GM12891 (cell line): ENCODE results near the gene ATP8A2.
A peak's percentile ranks its signal among the peaks of the same experiment; 100 is the strongest.
"Not testable (repeated sequence)": the region's sequence is repeated elsewhere in the genome, so short reads cannot be mapped to it uniquely, and the experiment has no call there.

Source experiments
- DNase-seq: peaks from one replicate; pipeline ENCODE4 v3.0.0; 2011; ENCODE audit warnings: low spot score; ENCODE audit not compliant: insufficient read length
- FAIRE-seq: peaks from 2 replicates; lab custom pipeline; 2011; peaks lifted over from hg19 to GRCh38; lab: Jason Lieb, UNC
- PAX5 ChIP-seq: IDR thresholded peaks from 2 replicates; pipeline ENCODE4 v1.6.1; 2011; ENCODE audit warnings: low read length, moderate library complexity, mild to moderate bottlenecking; ENCODE audit not compliant: insufficient read depth, severe bottlenecking
- POLR2A ChIP-seq: IDR thresholded peaks from 2 replicates; pipeline ENCODE4 v1.6.1; 2011; ENCODE audit warnings: low read depth, low read length, control low read depth
- POLR2AphosphoS5 ChIP-seq: IDR thresholded peaks from 2 replicates; pipeline ENCODE4 v1.6.1; 2011; ENCODE audit warnings: low read depth, low read length, control low read depth
- POU2F2 ChIP-seq: IDR thresholded peaks from 2 replicates; pipeline ENCODE4 v1.6.1; 2011; ENCODE audit warnings: low read depth, mild to moderate bottlenecking, control low read depth, low read length, moderate library complexity
- SPI1 ChIP-seq: IDR thresholded peaks from 2 replicates; pipeline ENCODE4 v1.6.1; 2011; ENCODE audit warnings: low read depth, low read length, control low read depth
- TAF1 ChIP-seq: IDR thresholded peaks from 2 replicates; pipeline ENCODE4 v1.6.1; 2011; ENCODE audit warnings: low read depth, low read length, control low read depth

The ATP8A2 gene

DNA sequence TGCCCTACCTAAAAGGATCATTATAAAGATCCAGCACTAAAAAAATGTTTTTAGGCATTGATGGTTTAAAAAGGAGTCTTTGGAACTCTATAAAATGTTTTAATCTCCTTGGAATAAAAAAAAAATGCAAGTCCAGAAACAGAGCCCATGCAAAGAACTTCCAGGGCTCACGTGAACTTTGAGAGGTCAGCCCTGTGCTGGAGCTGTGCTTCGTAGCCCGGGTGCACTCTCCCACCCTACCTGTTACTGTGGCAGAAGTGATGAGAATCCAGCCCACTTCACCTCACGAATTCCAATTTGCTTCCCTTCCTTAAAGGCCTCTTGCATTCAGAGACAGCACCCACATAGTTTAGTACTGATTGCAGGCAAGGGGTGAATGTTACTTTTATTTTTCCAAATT is 412.3 kb downstream of the ATP8A2 start:
- DNase-seq, result no peak
- no peak for FAIRE-seq
- TF ChIP-seq POLR2A (no peak), TAF1 (no peak), POLR2AphosphoS5 (no peak), PAX5 (no peak), SPI1 (no peak), POU2F2 (no peak)

DNA sequence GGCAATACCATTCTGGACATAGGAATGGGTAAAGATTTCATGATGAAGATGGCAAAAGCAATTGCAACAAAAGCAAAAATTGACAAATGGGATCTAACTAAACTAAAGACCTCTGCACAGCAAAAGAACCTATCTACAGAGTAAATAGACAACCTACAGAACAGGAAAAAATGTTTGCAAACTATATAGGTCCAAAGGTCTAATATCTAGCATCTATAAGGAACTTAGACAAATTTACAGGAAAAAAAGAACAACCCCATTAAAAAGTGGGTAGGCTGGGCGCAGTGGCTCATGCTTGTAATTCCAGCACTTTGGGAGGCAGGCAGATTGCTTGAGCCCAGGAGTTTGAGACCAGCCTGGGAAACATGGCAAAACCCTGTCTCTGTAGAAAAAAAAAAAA is 418.4 kb downstream of the ATP8A2 start:
- DNase-seq, FAIRE-seq: not testable (repeated sequence)

DNA sequence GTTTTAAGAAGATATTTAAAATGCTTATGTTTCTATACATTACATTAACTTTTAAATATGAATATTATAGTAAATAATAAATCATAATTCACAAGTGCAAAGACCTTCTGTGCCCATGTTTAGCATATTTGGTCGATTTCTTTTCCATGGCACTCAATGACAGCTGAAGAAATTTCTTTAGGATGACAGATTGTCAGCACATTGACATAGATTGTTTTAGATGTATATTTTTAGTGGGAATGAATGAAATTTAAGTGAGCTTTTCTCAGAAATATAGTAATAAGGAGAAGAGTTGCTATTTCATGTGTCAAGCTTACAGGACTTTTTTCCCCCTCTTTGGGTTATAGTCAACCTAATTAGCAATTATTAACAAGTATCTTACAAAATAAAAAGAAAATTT is 423.5 kb downstream of the ATP8A2 start:
- DNase-seq, result no peak
- FAIRE-seq, result no peak
- TF ChIP-seq POLR2AphosphoS5 (no peak), POU2F2 (no peak), PAX5 (no peak), POLR2A (no peak), SPI1 (no peak), TAF1 (no peak)

DNA sequence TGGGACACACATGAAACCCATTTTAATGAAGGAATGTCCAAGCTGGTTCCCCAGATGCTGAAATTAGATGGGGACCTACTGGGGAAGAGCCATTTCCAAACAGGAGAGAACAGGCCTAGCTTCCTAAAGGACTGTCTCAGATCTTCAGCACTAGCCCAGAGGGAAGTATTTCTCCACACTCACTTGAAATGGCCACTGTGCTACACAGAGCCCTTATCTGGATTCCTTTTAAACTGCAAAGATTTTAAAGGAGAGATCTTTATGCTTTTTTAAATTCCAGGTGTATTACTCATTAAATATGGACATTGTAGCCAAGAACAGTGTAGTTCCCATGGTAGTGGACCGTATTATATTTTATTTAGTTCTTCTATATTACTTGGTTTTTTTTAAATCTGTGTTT is 424.7 kb downstream of the ATP8A2 start:
- TF ChIP-seq POLR2AphosphoS5 (no peak), PAX5 (no peak)
- FAIRE-seq, result no peak
- no peak for DNase-seq

DNA sequence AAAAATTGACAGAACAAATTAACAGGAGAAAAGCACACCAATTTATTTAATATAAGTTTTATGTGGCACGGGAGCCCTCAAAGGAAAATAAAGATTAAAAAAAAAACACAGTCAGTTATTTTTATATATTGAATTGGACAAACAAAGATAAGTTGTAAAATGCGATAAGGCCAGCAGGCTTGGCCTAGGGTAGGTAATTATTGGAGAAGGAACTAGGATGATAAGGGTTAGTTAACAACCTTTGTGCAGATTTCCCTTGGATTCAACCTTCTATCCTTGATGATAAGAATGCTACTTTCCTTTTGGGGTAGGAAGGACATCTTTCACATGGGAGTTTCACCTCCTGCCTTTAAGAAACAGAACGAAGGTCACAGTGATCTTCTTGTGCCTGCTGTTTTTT is 427.2 kb downstream of the ATP8A2 start:
- FAIRE-seq (no peak), DNase-seq (no peak)
- TF ChIP-seq POLR2A, result no peak

DNA sequence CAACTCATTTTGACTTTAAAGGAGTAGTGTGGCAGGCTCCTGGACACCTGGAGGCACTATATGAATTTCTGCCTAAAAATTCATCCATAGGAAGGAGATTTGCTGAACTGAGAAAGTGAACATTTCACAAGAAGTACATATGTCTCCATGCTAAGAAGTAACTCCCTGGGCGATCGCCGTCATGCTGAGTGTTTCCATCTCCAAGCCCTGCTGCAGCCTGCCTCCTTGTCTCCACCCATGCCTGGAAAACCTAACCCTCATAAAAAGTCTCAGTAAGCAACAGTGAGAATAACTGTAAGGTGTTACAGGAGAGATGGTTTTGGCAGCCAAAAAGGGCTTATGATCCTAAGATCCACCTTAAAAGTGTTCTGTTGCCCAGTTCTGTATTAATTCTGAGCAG is 428.7 kb downstream of the ATP8A2 start:
- no peak for TF ChIP-seq POU2F2
- no peak for TF ChIP-seq TAF1
- TF ChIP-seq POLR2AphosphoS5, result no peak
- TF ChIP-seq PAX5, result no peak
- TF ChIP-seq SPI1, result no peak
- no peak for TF ChIP-seq POLR2A
- DNase-seq (no peak), FAIRE-seq (no peak)

DNA sequence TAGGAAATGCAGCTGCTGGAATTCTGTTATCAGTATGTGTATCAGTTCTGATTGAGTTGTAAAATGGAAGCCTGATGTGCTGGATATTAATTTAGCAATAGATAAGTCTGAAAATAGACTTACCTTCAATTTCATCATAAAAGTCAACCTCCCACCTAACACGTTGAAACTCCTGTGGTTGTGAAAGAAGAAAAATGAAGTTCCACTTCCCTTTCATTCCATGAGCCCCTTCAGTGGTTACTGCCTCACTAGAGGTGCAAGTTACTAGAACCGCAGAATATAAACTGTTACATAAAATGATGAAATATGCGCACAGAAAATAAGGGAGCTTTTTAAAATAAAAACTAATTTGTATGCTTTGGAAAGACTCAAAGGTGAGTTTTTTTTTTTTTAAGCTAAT is 430.8 kb downstream of the ATP8A2 start:
- no peak for FAIRE-seq
- no peak for TF ChIP-seq TAF1
- TF ChIP-seq POU2F2, result no peak
- no peak for TF ChIP-seq SPI1
- no peak for TF ChIP-seq POLR2A
- no peak for TF ChIP-seq POLR2AphosphoS5
- no peak for TF ChIP-seq PAX5
- no peak for DNase-seq

DNA sequence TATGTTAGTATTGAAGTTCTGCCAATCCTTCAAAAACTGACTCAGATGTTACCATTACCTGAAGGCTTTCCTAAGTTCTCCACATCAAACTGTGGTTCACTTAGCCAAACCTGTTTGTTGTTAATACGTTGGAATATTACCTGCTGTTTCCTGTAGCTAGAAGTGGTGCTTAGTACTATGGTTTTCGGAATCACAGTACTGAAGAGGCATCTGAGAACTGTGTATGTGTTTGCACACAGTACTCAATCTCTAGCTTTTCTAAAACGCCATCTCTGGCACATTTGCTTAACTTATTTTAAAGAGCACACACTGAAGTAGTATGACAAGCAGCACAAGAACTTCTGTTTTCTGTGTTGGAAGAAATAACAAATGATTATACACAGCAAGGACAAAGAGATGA is 431.9 kb downstream of the ATP8A2 start:
- FAIRE-seq, result no peak
- TF ChIP-seq SPI1 (no peak), PAX5 (no peak), POLR2A (no peak), POLR2AphosphoS5 (no peak), POU2F2 (no peak), TAF1 (no peak)
- DNase-seq, result no peak

DNA sequence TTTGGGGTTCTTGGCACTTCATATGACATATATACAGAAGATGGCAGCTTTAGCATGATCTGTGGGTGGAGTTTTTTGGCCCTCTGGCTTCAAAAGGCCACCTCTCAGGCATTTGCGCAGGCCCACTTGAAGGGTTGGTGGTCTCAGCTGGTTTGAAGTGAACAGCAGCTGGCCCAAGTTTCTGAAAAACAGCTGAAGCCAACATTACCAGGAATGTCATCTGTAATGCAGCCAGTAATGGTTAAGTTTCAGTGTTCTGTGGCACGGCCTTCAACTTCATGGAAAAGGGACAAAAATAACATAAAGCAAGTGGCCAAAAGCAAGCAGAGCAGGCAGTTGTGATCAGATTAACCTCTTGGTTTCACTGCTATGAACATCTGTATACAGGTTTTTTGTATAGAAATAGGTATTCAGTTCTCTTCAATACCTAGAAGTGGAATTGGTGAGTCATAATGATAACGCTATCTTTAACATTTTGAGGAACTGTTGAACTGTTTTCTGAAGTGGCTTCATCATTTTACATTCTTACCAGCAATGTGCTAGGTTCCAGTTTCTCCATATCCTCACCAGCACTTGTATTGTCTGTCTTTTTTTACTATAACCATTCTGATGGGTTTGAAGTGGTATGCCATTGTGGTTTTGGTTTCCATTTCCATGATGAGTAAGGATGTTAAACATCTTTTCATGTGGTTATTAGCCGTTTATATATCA is 434.6 kb downstream of the ATP8A2 start:
- DNase-seq, result no peak
- no peak for FAIRE-seq
- TF ChIP-seq POLR2AphosphoS5, result no peak
- peak; percentile 46; the same call in 1 of the 2 replicates for TF ChIP-seq SPI1
- no peak for TF ChIP-seq POLR2A
- TF ChIP-seq TAF1, result no peak
- TF ChIP-seq POU2F2, result no peak
- no peak for TF ChIP-seq PAX5

DNA sequence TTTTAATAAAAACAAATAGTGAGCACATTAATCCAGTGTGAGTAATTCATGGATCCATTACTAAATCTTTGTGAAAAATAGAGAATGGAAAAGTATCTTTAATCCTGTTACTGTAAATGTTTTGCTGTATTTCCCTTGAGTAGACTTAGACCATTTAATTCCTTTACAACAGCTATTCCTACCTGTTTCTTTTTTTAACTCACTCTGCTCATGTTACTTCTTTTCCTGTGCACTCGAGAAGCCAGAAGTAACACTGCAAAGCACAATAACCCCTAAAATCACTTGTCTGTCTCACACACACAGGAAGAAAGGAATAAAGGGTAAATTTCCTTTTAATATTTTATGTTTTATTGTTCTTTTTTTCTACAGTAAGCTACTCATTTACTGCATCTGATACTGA is 435.8 kb downstream of the ATP8A2 start:
- no peak for FAIRE-seq
- no peak for DNase-seq
- no peak for TF ChIP-seq POLR2AphosphoS5

DNA sequence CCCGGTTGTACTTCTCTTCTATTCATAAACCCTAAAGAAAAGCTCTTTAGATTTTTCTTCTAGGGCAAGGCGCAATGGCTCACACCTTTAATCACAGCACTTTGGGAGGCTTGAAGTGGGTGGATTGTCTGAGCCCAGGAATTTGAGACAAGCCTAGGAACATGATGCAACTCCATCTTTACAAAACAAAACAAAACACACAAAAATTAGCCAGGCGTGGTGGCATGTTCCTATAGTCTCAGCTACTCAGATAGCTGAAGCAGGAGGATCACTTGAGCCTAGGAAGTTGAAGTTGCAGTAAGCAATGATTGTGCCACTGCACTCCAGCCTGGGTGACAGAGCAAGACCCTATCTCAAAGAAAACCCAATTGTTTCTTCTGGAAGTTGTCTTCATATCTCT is 439.7 kb downstream of the ATP8A2 start:
- FAIRE-seq (no peak), DNase-seq (no peak)
- no peak for TF ChIP-seq TAF1
- no peak for TF ChIP-seq PAX5
- TF ChIP-seq POU2F2, result no peak
- no peak for TF ChIP-seq POLR2AphosphoS5
- TF ChIP-seq SPI1, result no peak
